Measurements from ENCODE around the gene GPR137.

Gene GPR137

GRCh38 chr11:64287676-64288352 is 2.2 kb downstream of the GPR137 start:
- no peak for DNase-seq

GRCh38 chr11:64288353-64288750 is 2.7 kb downstream of the GPR137 start:
- no peak for DNase-seq

GRCh38 chr11:64289002-64289564 is 3.4 kb downstream of the GPR137 start:
- no peak for DNase-seq

- DNase-seq: no peak
Observed at GRCh38 chr11:64290352-64291261, 5.0 kb downstream of the GPR137 start.

GRCh38 chr11:64291262-64291751 is 5.7 kb downstream of the GPR137 start, which contains the start of gene KCNK4:
Gene KCNK4, plus strand, starts transcription at chr11:64291302. Its CDS starts 1,717 bp downstream, at chr11:64293019.
- no peak for DNase-seq

GRCh38 chr11:64291752-64292459 is 6.3 kb downstream of the GPR137 start:
- DNase-seq: no peak

- no peak for DNase-seq
Observed at GRCh38 chr11:64292460-64293254, 7.0 kb downstream of the GPR137 start.

- no peak for DNase-seq
Observed at GRCh38 chr11:64294774-64295173, 9.1 kb downstream of the GPR137 start.

GRCh38 chr11:64295760-64296159 is 10.1 kb downstream of the GPR137 start:
- DNase-seq: no peak

GRCh38 chr11:64296236-64296635 is 10.6 kb downstream of the GPR137 start:
- DNase-seq: no peak

GRCh38 chr11:64296830-64297698 is 11.4 kb downstream of the GPR137 start:
- no peak for DNase-seq

GRCh38 chr11:64297699-64298358 is 12.2 kb downstream of the GPR137 start:
- no peak for DNase-seq

- no peak for DNase-seq
Observed at GRCh38 chr11:64298966-64299846, 13.6 kb downstream of the GPR137 start.

- no peak for DNase-seq
Observed at GRCh38 chr11:64299847-64300648, 14.4 kb downstream of the GPR137 start, which contains the start of gene CATSPERZ. Gene CATSPERZ, plus strand, starts transcription at chr11:64300358. Its CDS starts 53 bp downstream, at chr11:64300411.

- DNase-seq: no peak
Observed at GRCh38 chr11:64303109-64304031, 17.7 kb downstream of the GPR137 start.

- no peak for DNase-seq
Observed at GRCh38 chr11:64304032-64304315, 18.3 kb downstream of the GPR137 start.

GRCh38 chr11:64304316-64305072 is 18.8 kb downstream of the GPR137 start:
- DNase-seq: peak; percentile 96

All from activated CD4-positive, alpha-beta T cell treated with anti-CD3 and anti-CD28 coated beads, Interleukin-2, amount 50 U/mL, for 1 hour (primary cell).